ENCODE data around the gene ERG. TPM values are rescaled to one million over a fixed set of nuclear protein-coding genes. Genes with fewer than 3 reads are reported as not detected.

The ERG gene
- total and polyA plus RNA-seq, 4 donors: 3.3 to 6.0 (median 4.1) TPM

GRCh38 chr21:38417726-38418125, 80.6 kb downstream of the ERG start:
- WGBS: 91% methylated on average over 5 of the region's 5 CpGs
- no peak overlapping the region for H3K27ac ChIP-seq (ENCODE audit: low read depth in 1 of 2, low read length in 2 of 2)
- TF ChIP-seq JUND (IDR thresholded peaks at IDR 0.05) (no peak), HNF4G (IDR thresholded peaks at IDR 0.05) (no peak), NR2F2 (IDR thresholded peaks at IDR 0.05) (no peak), MAX (IDR thresholded peaks at IDR 0.05) (no peak), RXRA (IDR thresholded peaks at IDR 0.05) (no peak), EGR1 (IDR thresholded peaks at IDR 0.05; ENCODE audit: low read depth in 2 of 2) (no peak), REST (IDR thresholded peaks at IDR 0.05) (no peak), HNF4A (conservative IDR thresholded peaks at IDR 0.05) (no peak), YY1 (IDR thresholded peaks at IDR 0.05) (no peak), GABPA (IDR thresholded peaks at IDR 0.05 in 1 of 2, conservative IDR thresholded peaks at IDR 0.05 in 1 of 2) (no peak), SP1 (IDR thresholded peaks at IDR 0.05) (no peak), TAF1 (conservative IDR thresholded peaks at IDR 0.05) (no peak), RAD21 (IDR thresholded peaks at IDR 0.05) (no peak), FOXA1 (IDR thresholded peaks at IDR 0.05) (no peak)
- TF ChIP-seq, protein P1, sequence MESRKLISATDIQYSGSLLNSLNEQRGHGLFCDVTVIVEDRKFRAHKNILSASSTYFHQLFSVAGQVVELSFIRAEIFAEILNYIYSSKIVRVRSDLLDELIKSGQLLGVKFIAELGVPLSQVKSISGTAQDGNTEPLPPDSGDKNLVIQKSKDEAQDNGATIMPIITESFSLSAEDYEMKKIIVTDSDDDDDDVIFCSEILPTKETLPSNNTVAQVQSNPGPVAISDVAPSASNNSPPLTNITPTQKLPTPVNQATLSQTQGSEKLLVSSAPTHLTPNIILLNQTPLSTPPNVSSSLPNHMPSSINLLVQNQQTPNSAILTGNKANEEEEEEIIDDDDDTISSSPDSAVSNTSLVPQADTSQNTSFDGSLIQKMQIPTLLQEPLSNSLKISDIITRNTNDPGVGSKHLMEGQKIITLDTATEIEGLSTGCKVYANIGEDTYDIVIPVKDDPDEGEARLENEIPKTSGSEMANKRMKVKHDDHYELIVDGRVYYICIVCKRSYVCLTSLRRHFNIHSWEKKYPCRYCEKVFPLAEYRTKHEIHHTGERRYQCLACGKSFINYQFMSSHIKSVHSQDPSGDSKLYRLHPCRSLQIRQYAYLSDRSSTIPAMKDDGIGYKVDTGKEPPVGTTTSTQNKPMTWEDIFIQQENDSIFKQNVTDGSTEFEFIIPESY (IDR thresholded peaks at IDR 0.05): no peak
- TF ChIP-seq, protein P2, sequence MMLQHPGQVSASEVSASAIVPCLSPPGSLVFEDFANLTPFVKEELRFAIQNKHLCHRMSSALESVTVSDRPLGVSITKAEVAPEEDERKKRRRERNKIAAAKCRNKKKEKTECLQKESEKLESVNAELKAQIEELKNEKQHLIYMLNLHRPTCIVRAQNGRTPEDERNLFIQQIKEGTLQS (IDR thresholded peaks at IDR 0.05): no peak
- TF ChIP-seq, protein P3, sequence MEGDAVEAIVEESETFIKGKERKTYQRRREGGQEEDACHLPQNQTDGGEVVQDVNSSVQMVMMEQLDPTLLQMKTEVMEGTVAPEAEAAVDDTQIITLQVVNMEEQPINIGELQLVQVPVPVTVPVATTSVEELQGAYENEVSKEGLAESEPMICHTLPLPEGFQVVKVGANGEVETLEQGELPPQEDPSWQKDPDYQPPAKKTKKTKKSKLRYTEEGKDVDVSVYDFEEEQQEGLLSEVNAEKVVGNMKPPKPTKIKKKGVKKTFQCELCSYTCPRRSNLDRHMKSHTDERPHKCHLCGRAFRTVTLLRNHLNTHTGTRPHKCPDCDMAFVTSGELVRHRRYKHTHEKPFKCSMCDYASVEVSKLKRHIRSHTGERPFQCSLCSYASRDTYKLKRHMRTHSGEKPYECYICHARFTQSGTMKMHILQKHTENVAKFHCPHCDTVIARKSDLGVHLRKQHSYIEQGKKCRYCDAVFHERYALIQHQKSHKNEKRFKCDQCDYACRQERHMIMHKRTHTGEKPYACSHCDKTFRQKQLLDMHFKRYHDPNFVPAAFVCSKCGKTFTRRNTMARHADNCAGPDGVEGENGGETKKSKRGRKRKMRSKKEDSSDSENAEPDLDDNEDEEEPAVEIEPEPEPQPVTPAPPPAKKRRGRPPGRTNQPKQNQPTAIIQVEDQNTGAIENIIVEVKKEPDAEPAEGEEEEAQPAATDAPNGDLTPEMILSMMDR (IDR thresholded peaks at IDR 0.05; ENCODE audit: low read depth, low read length, missing input control): no peak
- no peaks in the 10 kb centered on the region for H3K4me1 ChIP-seq (ENCODE audit: control insufficient read depth in 4 of 4, insufficient read depth in 4 of 4, low read length in 3 of 4)
- no peak overlapping the region for H3K4me3 ChIP-seq (ENCODE audit: low read depth in 1 of 3, low read length in 3 of 3)
- H3K9ac ChIP-seq (ENCODE audit: low read depth in 1 of 2, low read length in 2 of 2): no peak overlapping the region
- H3K36me3 ChIP-seq (ENCODE audit: control insufficient read depth in 4 of 4, insufficient read depth in 3 of 4, low read depth in 1 of 4, low read length in 3 of 4): no peaks in the 10 kb centered on the region
- H3K27me3 ChIP-seq (ENCODE audit: control insufficient read depth in 4 of 4, insufficient read depth in 4 of 4, low read length in 3 of 4): peaks cover 0 to 9% (median 0%) of the 10 kb centered on the region in 4 donors
- no peaks in the 10 kb centered on the region for H3K9me3 ChIP-seq (ENCODE audit: control insufficient read depth in 4 of 4, low read length in 3 of 4)
- no peak for DNase-seq (ENCODE audit: low spot score)
